RWPE2 (cell line): ENCODE results near the gene MYO10.

ENCODE experiments used
- ATAC-seq: fragments of 200-7000 bp; cut with Tn5 transposase; 3 replicates; pipeline ENCODE4 v1.9.1; 2021; ENCODE audit warnings: low read depth
- DNase-seq: peaks from one replicate; pipeline ENCODE4 v3.0.0-alpha.2; 2020; ENCODE audit warnings: low spot score
- H3K27ac ChIP-seq: fragments of 450-650 bp; 2 replicates; pipeline ENCODE4 v1.5.1; 2017; ENCODE audit warnings: mild to moderate bottlenecking; ENCODE audit not compliant: poor library complexity, severe bottlenecking
- H3K27me3 ChIP-seq: fragments of 250-450 bp; sonication (Bioruptor Pico); 2 replicates; pipeline ENCODE4 v1.5.1; 2021; ENCODE audit warnings: mild to moderate bottlenecking, moderate library complexity; ENCODE audit not compliant: insufficient read depth, poor library complexity, severe bottlenecking
- H3K36me3 ChIP-seq: fragments of 250-450 bp; sonication (Bioruptor Pico); 2 replicates; pipeline ENCODE4 v1.5.1; 2020; ENCODE audit warnings: low read depth, mild to moderate bottlenecking, moderate library complexity
- H3K4me1 ChIP-seq: fragments of 250-450 bp; sonication (Bioruptor Pico); 2 replicates; pipeline ENCODE4 v1.5.1; 2021; ENCODE audit warnings: mild to moderate bottlenecking, moderate library complexity; ENCODE audit not compliant: insufficient read depth, poor library complexity, severe bottlenecking
- H3K4me3 ChIP-seq: fragments of 250-450 bp; sonication (Bioruptor Pico); 2 replicates; pipeline ENCODE4 v1.5.1; 2021; ENCODE audit warnings: mild to moderate bottlenecking, moderate library complexity; ENCODE audit not compliant: severe bottlenecking
- H3K9me3 ChIP-seq: fragments of 250-450 bp; sonication (Bioruptor Pico); 2 replicates; pipeline ENCODE4 v1.5.1; 2021; ENCODE audit warnings: mild to moderate bottlenecking, moderate library complexity; ENCODE audit not compliant: severe bottlenecking
- CTCF ChIP-seq: fragments of 450-650 bp; IDR thresholded peaks from one replicate; pipeline ENCODE4 v1.5.1; 2017; ENCODE audit warnings: mild to moderate bottlenecking, moderate library complexity; ENCODE audit not compliant: poor library complexity, severe bottlenecking

The MYO10 gene

GRCh38 chr5:16755641-16756040 lies 180.4 kb downstream of the MYO10 start:
- TF ChIP-seq CTCF, result no peak
- H3K27me3 ChIP-seq, result no peaks in the 10 kb centered on the region

GRCh38 chr5:16754601-16755000 lies 181.5 kb downstream of the MYO10 start:
- no peak for ATAC-seq

More at GRCh38 chr5:16755641-16756040, 180.4 kb downstream of the MYO10 start:
- no peak for DNase-seq
- Histone ChIP-seq H3K27ac (no peak overlapping the region), H3K4me3 (no peak overlapping the region), H3K4me1 (no peaks in the 10 kb centered on the region), H3K9me3 (no peaks in the 10 kb centered on the region), H3K36me3 (peaks cover 97% of the 10 kb centered on the region)
- no peak for ATAC-seq

GRCh38 chr5:16754086-16754485 lies 182.0 kb downstream of the MYO10 start:
- Histone ChIP-seq H3K36me3 (peaks cover 83% of the 10 kb centered on the region), H3K27ac (no peak overlapping the region), H3K4me1 (no peaks in the 10 kb centered on the region), H3K9me3 (no peaks in the 10 kb centered on the region), H3K27me3 (no peaks in the 10 kb centered on the region), H3K4me3 (no peak overlapping the region)
- TF ChIP-seq CTCF, result no peak
- no peak for ATAC-seq
- DNase-seq, result no peak

More at GRCh38 chr5:16754601-16755000, 181.5 kb downstream of the MYO10 start:
- Histone ChIP-seq H3K9me3 (no peaks in the 10 kb centered on the region), H3K36me3 (peaks cover 88% of the 10 kb centered on the region), H3K27me3 (no peaks in the 10 kb centered on the region), H3K4me1 (no peaks in the 10 kb centered on the region), H3K4me3 (no peak overlapping the region), H3K27ac (no peak overlapping the region)
- no peak for TF ChIP-seq CTCF
- DNase-seq, result no peak

- peaks cover 63% of the 10 kb centered on the region for H3K36me3 ChIP-seq
- no peak for ATAC-seq
- no peak for TF ChIP-seq CTCF
- no peak for DNase-seq
- no peaks in the 10 kb centered on the region for H3K4me1 ChIP-seq
- H3K4me3 ChIP-seq, result no peak overlapping the region
- H3K27ac ChIP-seq, result no peak overlapping the region
- H3K27me3 ChIP-seq, result no peaks in the 10 kb centered on the region
- H3K9me3 ChIP-seq, result no peaks in the 10 kb centered on the region
Observed at GRCh38 chr5:16750445-16750844, 185.6 kb downstream of the MYO10 start.

- no peak overlapping the region for H3K27ac ChIP-seq
- H3K27me3 ChIP-seq, result no peaks in the 10 kb centered on the region
- H3K9me3 ChIP-seq, result no peaks in the 10 kb centered on the region
- TF ChIP-seq CTCF, result no peak
- H3K36me3 ChIP-seq, result peaks cover 55% of the 10 kb centered on the region
- H3K4me3 ChIP-seq, result no peak overlapping the region
- no peak for ATAC-seq
- H3K4me1 ChIP-seq, result no peaks in the 10 kb centered on the region
- no peak for DNase-seq
Observed at GRCh38 chr5:16749626-16750025, 186.5 kb downstream of the MYO10 start.
